GM12878 (cell line): Measurements from ENCODE around the gene ANO10.

ENCODE experiments used
- ASH2L ChIP-seq: fragments of 300-600, 200-600 bp; sonication (generic); IDR thresholded peaks from 2 replicates; pipeline ENCODE4 v1.6.1; 2017; ENCODE audit warnings: low read depth, mild to moderate bottlenecking, borderline replicate concordance
- CTCF ChIP-seq, 3 experiments: IDR thresholded peaks in 2 of 3; conservative IDR thresholded peaks in 1 of 3; 2 replicates each; pipeline ENCODE4 v1.5.1; 2011; ENCODE audit warnings: low read depth in 3 of 3, low read length in 3 of 3, mild to moderate bottlenecking in 3 of 3, control low read depth in 2 of 3, moderate library complexity in 2 of 3, inconsistent platforms in 1 of 3, mixed read lengths in 1 of 3; ENCODE audit not compliant: control insufficient read depth in 2 of 3, insufficient read depth in 1 of 3; ENCODE audit errors: extremely low read depth in 1 of 3
- ZNF217 ChIP-seq: fragments of 450-650 bp; IDR thresholded peaks from 2 replicates; pipeline ENCODE4 v1.6.1; 2017; ENCODE audit warnings: antibody characterized with exemption, mild to moderate bottlenecking
- ZNF24 ChIP-seq: fragments of 450-650 bp; IDR thresholded peaks from 2 replicates; pipeline ENCODE4 v1.6.1; 2017; ENCODE audit warnings: antibody characterized with exemption, mild to moderate bottlenecking

GRCh38 chr3:43328653-43329052 lies 293.2 kb downstream of the ANO10 start:
- TF ChIP-seq ASH2L: no peak
- TF ChIP-seq CTCF (IDR thresholded peaks at IDR 0.05 in 2 of 3, conservative IDR thresholded peaks at IDR 0.05 in 1 of 3; ENCODE audit: control insufficient read depth in 2 of 3, extremely low read depth in 1 of 3, insufficient read depth in 1 of 3, low read depth in 3 of 3, low read length in 3 of 3): no peak
- TF ChIP-seq ZNF217: no peak
- no peak for TF ChIP-seq ZNF24
